Neural cell (in vitro differentiated cells): Measurements from ENCODE around the gene GRM4. TPM values are rescaled to one million over a fixed set of nuclear protein-coding genes. Genes with fewer than 3 reads are reported as not detected.

Experiments
- H2AFZ ChIP-seq: fragments of 200-600, 300-800 bp; sonication (generic), shearing (Covaris generic); 2 replicates; pipeline ENCODE4 v1.6.0; 2014; ENCODE audit warnings: low read depth, mild to moderate bottlenecking, antibody characterized with exemption, low read length, moderate library complexity
- H3F3A ChIP-seq: fragments of 200-600 bp; shearing (Covaris generic); 2 replicates; pipeline ENCODE4 v1.6.1; 2016; ENCODE audit warnings: mild to moderate bottlenecking, moderate library complexity, mixed read lengths, antibody characterized with exemption, low read length; ENCODE audit not compliant: insufficient read depth, poor library complexity, severe bottlenecking
- H3K27ac ChIP-seq: fragments of 200-600, 300-800 bp; sonication (generic), shearing (Covaris generic); 2 replicates; pipeline ENCODE4 v1.5.1; 2014; ENCODE audit warnings: mild to moderate bottlenecking, low read length, moderate library complexity
- H3K27me3 ChIP-seq: fragments of 300-800, 200-600 bp; sonication (generic), shearing (Covaris generic); 2 replicates; pipeline ENCODE4 v1.6.0; 2014; ENCODE audit warnings: mild to moderate bottlenecking, low read depth, low read length, moderate library complexity; ENCODE audit not compliant: insufficient read depth
- H3K36me3 ChIP-seq: fragments of 300-800, 200-600 bp; sonication (generic), shearing (Covaris generic); 2 replicates; pipeline ENCODE4 v1.5.1; 2014; ENCODE audit warnings: mild to moderate bottlenecking, antibody characterized with exemption, low read length, moderate library complexity; ENCODE audit not compliant: insufficient read depth
- H3K4me2 ChIP-seq: fragments of 300-800, 200-600 bp; sonication (generic), shearing (Covaris generic); 2 replicates; pipeline ENCODE4 v1.6.0; 2014; ENCODE audit warnings: mild to moderate bottlenecking, low read length
- H3K4me3 ChIP-seq: fragments of 300-800, 200-600 bp; sonication (generic), shearing (Covaris generic); 2 replicates; pipeline ENCODE4 v1.5.1; 2014; ENCODE audit warnings: mild to moderate bottlenecking, low read length, moderate library complexity
- H3K79me2 ChIP-seq: fragments of 200-600 bp; shearing (Covaris generic); replicated peaks from 2 replicates; pipeline ENCODE4 v1.6.0; 2014; ENCODE audit warnings: mild to moderate bottlenecking, low read length, moderate library complexity; ENCODE audit not compliant: insufficient read depth
- H3K9ac ChIP-seq: fragments of 300-800, 200-600 bp; sonication (generic), shearing (Covaris generic); 2 replicates; pipeline ENCODE4 v1.6.1; 2016; ENCODE audit warnings: mild to moderate bottlenecking, low read length, mixed read lengths
- H3K9me2 ChIP-seq: fragments of 200-600 bp; shearing (Covaris generic); 2 replicates; pipeline ENCODE4 v1.6.1; 2016; ENCODE audit warnings: mild to moderate bottlenecking, low read length, mixed read lengths; ENCODE audit not compliant: insufficient read depth
- H3K9me3 ChIP-seq: fragments of 200-600, 300-800 bp; sonication (generic), shearing (Covaris generic); 2 replicates; pipeline ENCODE4 v1.6.1; 2016; ENCODE audit warnings: mild to moderate bottlenecking, mixed run types, low read length, moderate library complexity, mixed read lengths
- H4K20me1 ChIP-seq: fragments of 200-600 bp; shearing (Covaris generic); 2 replicates; pipeline ENCODE4 v1.6.1; 2016; ENCODE audit warnings: mild to moderate bottlenecking, mixed run types; ENCODE audit not compliant: insufficient read depth
- CTCF ChIP-seq: fragments of 450-650 bp; IDR thresholded peaks from 2 replicates; pipeline ENCODE4 v1.5.1; 2014; ENCODE audit warnings: antibody characterized with exemption, mild to moderate bottlenecking, moderate library complexity; ENCODE audit not compliant: poor library complexity, severe bottlenecking
- EP300 ChIP-seq: fragments of 450-650 bp; conservative IDR thresholded peaks from 2 replicates; pipeline ENCODE4 v1.6.1; 2014; ENCODE audit warnings: antibody characterized with exemption, mild to moderate bottlenecking, moderate library complexity; ENCODE audit not compliant: poor library complexity, severe bottlenecking
- EZH2 ChIP-seq: fragments of 200-600, 300-800 bp; shearing (Covaris generic), sonication (generic); IDR thresholded peaks from 2 replicates; pipeline ENCODE4 v1.6.1; 2014; ENCODE audit warnings: antibody characterized with exemption, low read length, borderline replicate concordance, mild to moderate bottlenecking; ENCODE audit not compliant: insufficient read depth, poor library complexity, severe bottlenecking
- MXI1 ChIP-seq: fragments of 450-650 bp; conservative IDR thresholded peaks from 2 replicates; pipeline ENCODE4 v1.6.1; 2014; ENCODE audit warnings: antibody characterized with exemption, mild to moderate bottlenecking; ENCODE audit not compliant: poor library complexity, severe bottlenecking
- POLR2AphosphoS5 ChIP-seq: IDR thresholded peaks from 2 replicates; pipeline ENCODE4 v1.6.1; 2012
- RAD21 ChIP-seq: fragments of 450-650 bp; conservative IDR thresholded peaks from 2 replicates; pipeline ENCODE4 v1.6.1; 2014; ENCODE audit warnings: antibody characterized with exemption, mild to moderate bottlenecking, moderate library complexity
- SMC3 ChIP-seq: fragments of 450-650 bp; conservative IDR thresholded peaks from 2 replicates; pipeline ENCODE4 v1.6.1; 2014; ENCODE audit warnings: antibody characterized with exemption, mild to moderate bottlenecking, moderate library complexity; ENCODE audit not compliant: poor library complexity
- TAF1 ChIP-seq: IDR thresholded peaks from 2 replicates; pipeline ENCODE4 v1.6.1; 2012; ENCODE audit warnings: low read depth
- polyA plus RNA-seq: library from polyadenylated mRNA; depleted of rRNA; stranded (reverse); fragments of >200 nt; gene quantifications from 2 replicates; pipeline ENCODE4 v1.2.3, GENCODE V29; 2014
- TF ChIP-seq, protein P1 (sequence below): IDR thresholded peaks from 2 replicates; pipeline ENCODE4 v1.6.1; 2012; ENCODE audit warnings: borderline replicate concordance

The GRM4 gene
- polyA plus RNA-seq, 1 donor from 2014 or later, result 2.1 TPM

- Histone ChIP-seq H3K27ac (no peak overlapping the region), H3K79me2 (no peaks in the 10 kb centered on the region), H3K27me3 (peaks cover 6% of the 10 kb centered on the region), H3K9me2 (no peaks in the 10 kb centered on the region), H3K9ac (no peak overlapping the region), H2AFZ (no peak overlapping the region), H3K9me3 (no peaks in the 10 kb centered on the region), H3F3A (no peaks in the 10 kb centered on the region), H3K4me2 (no peak overlapping the region), H3K36me3 (no peaks in the 10 kb centered on the region), H4K20me1 (no peaks in the 10 kb centered on the region), H3K4me3 (no peak overlapping the region)
- no peak for TF ChIP-seq CTCF
- TF ChIP-seq MXI1, result no peak
- TF ChIP-seq SMC3, result no peak
- no peak for TF ChIP-seq RAD21
- TF ChIP-seq, protein P1, sequence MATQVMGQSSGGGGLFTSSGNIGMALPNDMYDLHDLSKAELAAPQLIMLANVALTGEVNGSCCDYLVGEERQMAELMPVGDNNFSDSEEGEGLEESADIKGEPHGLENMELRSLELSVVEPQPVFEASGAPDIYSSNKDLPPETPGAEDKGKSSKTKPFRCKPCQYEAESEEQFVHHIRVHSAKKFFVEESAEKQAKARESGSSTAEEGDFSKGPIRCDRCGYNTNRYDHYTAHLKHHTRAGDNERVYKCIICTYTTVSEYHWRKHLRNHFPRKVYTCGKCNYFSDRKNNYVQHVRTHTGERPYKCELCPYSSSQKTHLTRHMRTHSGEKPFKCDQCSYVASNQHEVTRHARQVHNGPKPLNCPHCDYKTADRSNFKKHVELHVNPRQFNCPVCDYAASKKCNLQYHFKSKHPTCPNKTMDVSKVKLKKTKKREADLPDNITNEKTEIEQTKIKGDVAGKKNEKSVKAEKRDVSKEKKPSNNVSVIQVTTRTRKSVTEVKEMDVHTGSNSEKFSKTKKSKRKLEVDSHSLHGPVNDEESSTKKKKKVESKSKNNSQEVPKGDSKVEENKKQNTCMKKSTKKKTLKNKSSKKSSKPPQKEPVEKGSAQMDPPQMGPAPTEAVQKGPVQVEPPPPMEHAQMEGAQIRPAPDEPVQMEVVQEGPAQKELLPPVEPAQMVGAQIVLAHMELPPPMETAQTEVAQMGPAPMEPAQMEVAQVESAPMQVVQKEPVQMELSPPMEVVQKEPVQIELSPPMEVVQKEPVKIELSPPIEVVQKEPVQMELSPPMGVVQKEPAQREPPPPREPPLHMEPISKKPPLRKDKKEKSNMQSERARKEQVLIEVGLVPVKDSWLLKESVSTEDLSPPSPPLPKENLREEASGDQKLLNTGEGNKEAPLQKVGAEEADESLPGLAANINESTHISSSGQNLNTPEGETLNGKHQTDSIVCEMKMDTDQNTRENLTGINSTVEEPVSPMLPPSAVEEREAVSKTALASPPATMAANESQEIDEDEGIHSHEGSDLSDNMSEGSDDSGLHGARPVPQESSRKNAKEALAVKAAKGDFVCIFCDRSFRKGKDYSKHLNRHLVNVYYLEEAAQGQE, result no peak
- TF ChIP-seq EP300, result no peak
- TF ChIP-seq TAF1, result no peak
- TF ChIP-seq EZH2, result no peak
- TF ChIP-seq POLR2AphosphoS5, result no peak
Measured at GRCh38 chr6:34158876-34159275, 13.0 kb upstream of the GRM4 start.

- no peak overlapping the region for H3K27ac ChIP-seq
- H3K9me2 ChIP-seq, result no peaks in the 10 kb centered on the region
- H3K36me3 ChIP-seq, result no peaks in the 10 kb centered on the region
- no peaks in the 10 kb centered on the region for H3K79me2 ChIP-seq
- H3K9ac ChIP-seq, result no peak overlapping the region
- H2AFZ ChIP-seq, result no peak overlapping the region
- H3K9me3 ChIP-seq, result no peaks in the 10 kb centered on the region
- TF ChIP-seq CTCF, result no peak
- no peak for TF ChIP-seq EZH2
- TF ChIP-seq RAD21, result no peak
- TF ChIP-seq EP300, result no peak
- TF ChIP-seq POLR2AphosphoS5, result no peak
- no peak for TF ChIP-seq MXI1
- TF ChIP-seq SMC3, result no peak
- no peak for TF ChIP-seq TAF1
- TF ChIP-seq, protein P1, result no peak
- no peaks in the 10 kb centered on the region for H4K20me1 ChIP-seq
- no peak overlapping the region for H3K4me3 ChIP-seq
- no peaks in the 10 kb centered on the region for H3F3A ChIP-seq
- H3K27me3 ChIP-seq, result peaks cover 6% of the 10 kb centered on the region
- H3K4me2 ChIP-seq, result no peak overlapping the region
Measured at GRCh38 chr6:34157851-34158250, 12.0 kb upstream of the GRM4 start.
